ENCODE measurements around the gene PCCA.

GRCh38 chr13:100515410-100515800 is 426.5 kb downstream of the PCCA start:
- TF ChIP-seq CTCF (IDR thresholded peaks at IDR 0.05): no peak
- no peak for TF ChIP-seq EZH2 (IDR thresholded peaks at IDR 0.05; ENCODE audit: borderline replicate concordance, insufficient read depth, low read depth, low read length, poor library complexity, severe bottlenecking)
